MM.1S (cell line): ENCODE results near the gene GBF1.

Source experiments
- EZH2 ChIP-seq: fragments of 300-600 bp; sonication (generic); optimal IDR thresholded peaks from 2 replicates; pipeline ENCODE3; 2017; ENCODE audit warnings: low read depth, mild to moderate bottlenecking, antibody characterized with exemption, low read length, mixed read lengths
- EZH2phosphoT487 ChIP-seq: fragments of 300-600 bp; sonication (generic); IDR thresholded peaks from 2 replicates; pipeline ENCODE4 v1.6.1; 2018; ENCODE audit warnings: antibody characterized with exemption, low read length
- TF ChIP-seq, protein P1 (sequence below): fragments of 300-600 bp; sonication (generic); IDR thresholded peaks from 2 replicates; pipeline ENCODE4 v1.5.1; 2016; ENCODE audit warnings: antibody characterized with exemption, low read length, mixed read lengths

DNA sequence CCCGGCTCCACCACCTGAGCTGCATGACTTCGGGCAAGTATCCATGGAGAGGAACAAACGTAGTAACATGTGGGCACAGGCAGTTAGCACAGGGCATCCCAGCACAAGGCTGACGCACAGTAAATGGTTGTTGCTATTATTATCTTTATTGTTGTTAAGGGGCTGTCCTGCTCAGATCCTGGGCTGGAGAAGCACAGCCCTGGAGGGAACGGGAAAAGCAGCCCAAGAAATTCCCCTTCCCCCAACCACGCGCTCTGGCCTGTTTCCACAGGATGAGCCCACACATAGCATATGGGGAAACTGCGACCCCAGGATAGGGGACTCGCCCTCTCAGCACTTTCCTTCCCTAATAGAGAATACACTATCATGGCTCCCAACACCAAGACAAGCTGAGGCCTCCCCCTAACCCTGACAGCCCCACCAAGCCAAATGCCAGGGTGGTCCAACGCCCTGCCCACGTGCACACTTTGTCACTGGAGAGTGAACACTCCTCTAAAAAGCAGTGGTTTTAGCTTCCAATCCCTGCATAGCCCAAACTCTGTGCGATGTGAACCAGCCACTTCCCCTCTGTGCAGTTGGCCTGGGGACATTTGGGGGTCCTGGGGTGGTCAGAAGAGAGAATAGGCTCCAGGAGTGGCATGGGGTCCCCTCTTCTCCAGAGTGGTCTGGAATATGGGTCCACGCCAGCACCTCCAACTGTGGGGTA lies 162.2 kb downstream of the GBF1 start:
- TF ChIP-seq, protein P1, sequence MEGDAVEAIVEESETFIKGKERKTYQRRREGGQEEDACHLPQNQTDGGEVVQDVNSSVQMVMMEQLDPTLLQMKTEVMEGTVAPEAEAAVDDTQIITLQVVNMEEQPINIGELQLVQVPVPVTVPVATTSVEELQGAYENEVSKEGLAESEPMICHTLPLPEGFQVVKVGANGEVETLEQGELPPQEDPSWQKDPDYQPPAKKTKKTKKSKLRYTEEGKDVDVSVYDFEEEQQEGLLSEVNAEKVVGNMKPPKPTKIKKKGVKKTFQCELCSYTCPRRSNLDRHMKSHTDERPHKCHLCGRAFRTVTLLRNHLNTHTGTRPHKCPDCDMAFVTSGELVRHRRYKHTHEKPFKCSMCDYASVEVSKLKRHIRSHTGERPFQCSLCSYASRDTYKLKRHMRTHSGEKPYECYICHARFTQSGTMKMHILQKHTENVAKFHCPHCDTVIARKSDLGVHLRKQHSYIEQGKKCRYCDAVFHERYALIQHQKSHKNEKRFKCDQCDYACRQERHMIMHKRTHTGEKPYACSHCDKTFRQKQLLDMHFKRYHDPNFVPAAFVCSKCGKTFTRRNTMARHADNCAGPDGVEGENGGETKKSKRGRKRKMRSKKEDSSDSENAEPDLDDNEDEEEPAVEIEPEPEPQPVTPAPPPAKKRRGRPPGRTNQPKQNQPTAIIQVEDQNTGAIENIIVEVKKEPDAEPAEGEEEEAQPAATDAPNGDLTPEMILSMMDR = no peak
- TF ChIP-seq EZH2phosphoT487 (no peak), EZH2 (no peak)
